Hepatocyte (in vitro differentiated cells): ENCODE results near the gene ZNF697. TPM values are rescaled to one million over a fixed set of nuclear protein-coding genes. Genes with fewer than 3 reads are reported as not detected.

Experiments used
- DNase-seq: peaks from one replicate; pipeline ENCODE4 v3.0.0-alpha.2; 2016; ENCODE audit warnings: low spot score
- H2AFZ ChIP-seq: fragments of 200-600 bp; sonication (generic); 2 replicates; pipeline ENCODE4 v1.6.0; 2016; ENCODE audit warnings: antibody characterized with exemption, mild to moderate bottlenecking
- H3K27ac ChIP-seq: fragments of 200-600 bp; sonication (generic); 2 replicates; pipeline ENCODE4 v1.5.1; 2016; ENCODE audit warnings: mild to moderate bottlenecking
- H3K27me3 ChIP-seq: fragments of 200-600 bp; sonication (generic); 2 replicates; pipeline ENCODE4 v1.6.1; 2016
- H3K36me3 ChIP-seq: fragments of 200-600 bp; sonication (generic); replicated peaks from 2 replicates; pipeline ENCODE4 v1.5.1; 2016; ENCODE audit warnings: low read depth; ENCODE audit not compliant: insufficient read depth
- H3K4me1 ChIP-seq: fragments of 200-600 bp; sonication (generic); 2 replicates; pipeline ENCODE4 v1.5.1; 2016; ENCODE audit warnings: mild to moderate bottlenecking, moderate library complexity; ENCODE audit not compliant: insufficient read depth
- H3K4me2 ChIP-seq: fragments of 200-600 bp; sonication (generic); 2 replicates; pipeline ENCODE4 v1.6.0; 2016
- H3K4me3 ChIP-seq: fragments of 200-600 bp; sonication (generic); 2 replicates; pipeline ENCODE4 v1.5.1; 2016; ENCODE audit warnings: mild to moderate bottlenecking
- H3K79me2 ChIP-seq: fragments of 200-600 bp; sonication (generic); 2 replicates; pipeline ENCODE4 v1.6.0; 2017; ENCODE audit warnings: mild to moderate bottlenecking
- H3K9me2 ChIP-seq: fragments of 200-600 bp; sonication (generic); replicated peaks from 2 replicates; pipeline ENCODE4 v1.6.0; 2017; ENCODE audit warnings: mild to moderate bottlenecking; ENCODE audit not compliant: insufficient read depth
- H3K9me3 ChIP-seq: fragments of 200-600 bp; sonication (generic); 2 replicates; pipeline ENCODE4 v1.5.1; 2016; ENCODE audit warnings: low read depth, mild to moderate bottlenecking
- H4K20me1 ChIP-seq: fragments of 200-600 bp; sonication (generic); 2 replicates; pipeline ENCODE4 v1.6.0; 2016; ENCODE audit warnings: mild to moderate bottlenecking; ENCODE audit not compliant: insufficient read depth, poor library complexity, severe bottlenecking
- EZH2 ChIP-seq: fragments of 200-600 bp; sonication (generic); IDR thresholded peaks from 2 replicates; pipeline ENCODE4 v1.6.1; 2016; ENCODE audit warnings: antibody characterized with exemption, mild to moderate bottlenecking, borderline replicate concordance
- EZH2phosphoT487 ChIP-seq: fragments of 200-600 bp; sonication (generic); IDR thresholded peaks from one replicate; pipeline ENCODE4 v1.6.1; 2018; ENCODE audit warnings: antibody characterized with exemption, mild to moderate bottlenecking, low read depth, moderate library complexity; ENCODE audit not compliant: unreplicated experiment, severe bottlenecking
- WGBS: methylation state at CpG from one replicate; pipeline ENCODE4 v1.1.6; 2016; ENCODE audit warnings: low lambda C conversion rate; ENCODE audit errors: missing lambda C conversion rate; 5-methylcytosine and 5-hydroxymethylcytosine counted together
- polyA plus RNA-seq: library from polyadenylated mRNA; unstranded; fragments of >200 nt; fragmentation: Nextera tagmentation; extraction: Ambion mirVana; gene quantifications from 2 replicates; pipeline ENCODE4 v1.2.1, GENCODE V29; 2016
- total RNA-seq: library from RNA; depleted of rRNA; stranded (reverse); fragments of >200 nt; gene quantifications from 2 replicates; pipeline ENCODE4 v1.2.3, GENCODE V29; 2014
- TF ChIP-seq, protein P1 (sequence below): fragments of 200-600 bp; sonication (generic); IDR thresholded peaks from 2 replicates; pipeline ENCODE4 v1.5.1; 2016; ENCODE audit warnings: antibody characterized with exemption, mild to moderate bottlenecking; ENCODE audit not compliant: poor library complexity

ZNF697 gene
- total and polyA plus RNA-seq, 2 experiments from 2014 or later: 0.58 to 7.5 TPM

DNA sequence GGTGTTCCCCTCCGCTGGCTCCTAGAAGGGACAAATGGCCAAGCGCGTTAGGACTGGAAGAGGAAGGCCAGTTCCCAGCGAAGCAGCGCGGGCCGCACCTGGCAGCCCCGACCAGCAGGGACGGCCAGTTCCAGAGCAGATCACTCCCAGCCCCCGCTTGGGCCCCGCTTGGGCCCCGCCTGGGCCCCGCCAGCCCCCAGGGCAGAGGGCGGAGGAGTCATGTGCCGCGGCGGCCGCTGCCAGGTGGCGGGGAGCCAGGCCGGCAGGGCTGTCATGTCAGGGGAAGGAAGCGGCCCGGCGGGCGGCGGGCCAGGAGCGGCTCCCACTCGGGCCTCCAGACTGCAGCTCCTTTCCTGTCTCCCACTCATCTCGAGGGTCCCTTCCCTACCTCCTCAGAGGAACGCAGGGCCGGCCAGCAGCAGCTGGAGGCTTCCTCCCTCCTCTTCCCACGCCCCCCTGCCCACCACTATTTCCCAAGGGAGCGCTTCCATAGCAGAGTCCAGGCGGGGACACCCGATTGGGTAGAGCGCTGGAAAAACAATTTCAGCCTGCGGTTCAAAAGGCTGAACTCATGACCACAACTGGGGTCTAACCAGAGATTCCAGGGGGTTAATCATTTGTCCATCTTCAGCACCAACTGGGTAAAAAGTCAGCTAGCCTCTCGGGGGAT, 16.5 kb downstream of the ZNF697 start:
- Histone ChIP-seq H3K79me2 (peaks cover 87% of the 10 kb centered on the region), H3K4me2 (peak overlapping the region; percentile 33), H3K4me1 (peaks cover 17% of the 10 kb centered on the region), H4K20me1 (peaks cover 4% of the 10 kb centered on the region), H2AFZ (no peak overlapping the region), H3K27me3 (no peaks in the 10 kb centered on the region), H3K4me3 (no peak overlapping the region), H3K9me2 (no peaks in the 10 kb centered on the region), H3K27ac (no peak overlapping the region), H3K9me3 (no peaks in the 10 kb centered on the region), H3K36me3 (no peaks in the 10 kb centered on the region)
- peak; percentile 63 for DNase-seq
- TF ChIP-seq, protein P1, sequence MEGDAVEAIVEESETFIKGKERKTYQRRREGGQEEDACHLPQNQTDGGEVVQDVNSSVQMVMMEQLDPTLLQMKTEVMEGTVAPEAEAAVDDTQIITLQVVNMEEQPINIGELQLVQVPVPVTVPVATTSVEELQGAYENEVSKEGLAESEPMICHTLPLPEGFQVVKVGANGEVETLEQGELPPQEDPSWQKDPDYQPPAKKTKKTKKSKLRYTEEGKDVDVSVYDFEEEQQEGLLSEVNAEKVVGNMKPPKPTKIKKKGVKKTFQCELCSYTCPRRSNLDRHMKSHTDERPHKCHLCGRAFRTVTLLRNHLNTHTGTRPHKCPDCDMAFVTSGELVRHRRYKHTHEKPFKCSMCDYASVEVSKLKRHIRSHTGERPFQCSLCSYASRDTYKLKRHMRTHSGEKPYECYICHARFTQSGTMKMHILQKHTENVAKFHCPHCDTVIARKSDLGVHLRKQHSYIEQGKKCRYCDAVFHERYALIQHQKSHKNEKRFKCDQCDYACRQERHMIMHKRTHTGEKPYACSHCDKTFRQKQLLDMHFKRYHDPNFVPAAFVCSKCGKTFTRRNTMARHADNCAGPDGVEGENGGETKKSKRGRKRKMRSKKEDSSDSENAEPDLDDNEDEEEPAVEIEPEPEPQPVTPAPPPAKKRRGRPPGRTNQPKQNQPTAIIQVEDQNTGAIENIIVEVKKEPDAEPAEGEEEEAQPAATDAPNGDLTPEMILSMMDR: no peak
- TF ChIP-seq EZH2 (no peak), EZH2phosphoT487 (no peak)
- WGBS: 73% methylated on average over 25 of the region's 37 CpGs

DNA sequence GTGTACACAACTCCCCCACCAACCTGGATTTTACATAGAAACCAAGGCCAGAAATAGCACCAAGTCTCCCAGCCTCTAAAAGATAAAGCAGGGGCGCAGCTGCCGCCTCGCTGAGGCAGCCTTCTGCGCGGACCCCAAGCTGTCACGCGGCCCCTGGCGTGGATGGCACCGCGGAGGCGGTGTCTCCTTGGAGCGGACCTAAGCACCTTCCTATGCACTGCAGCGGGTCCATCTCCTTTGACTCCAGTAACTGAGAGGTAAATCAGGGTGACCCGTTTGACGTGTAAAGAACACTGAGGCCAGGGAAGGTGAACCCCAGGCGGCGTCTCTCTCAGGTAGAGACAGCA, 17.0 kb downstream of the ZNF697 start:
- TF ChIP-seq, protein P1: no peak
- no peak for TF ChIP-seq EZH2
- no peak for TF ChIP-seq EZH2phosphoT487

DNA sequence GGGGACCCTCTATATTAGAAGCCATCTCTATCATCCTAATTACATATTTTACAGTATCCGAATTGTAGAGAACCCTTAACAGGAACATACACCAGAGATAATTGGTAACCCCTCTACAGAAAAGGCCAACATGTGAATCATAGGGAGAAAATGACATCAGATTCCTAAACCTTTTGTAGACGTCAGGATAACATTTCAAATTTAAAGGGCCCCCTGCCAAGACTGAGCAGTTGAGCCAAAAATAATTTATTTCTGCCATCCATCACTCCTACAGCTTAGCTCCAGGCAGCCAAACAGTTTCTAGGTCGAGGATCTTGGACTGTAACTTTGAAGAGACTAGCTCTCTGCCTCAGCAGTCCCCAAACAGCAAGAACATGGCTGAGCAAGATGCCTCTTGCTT, 21.2 kb downstream of the ZNF697 start:
- DNase-seq: no peak
- H3K4me3 ChIP-seq: no peak overlapping the region
- no peaks in the 10 kb centered on the region for H3K27me3 ChIP-seq
- no peaks in the 10 kb centered on the region for H3K4me1 ChIP-seq
- no peaks in the 10 kb centered on the region for H3K36me3 ChIP-seq
- no peak overlapping the region for H2AFZ ChIP-seq
- no peaks in the 10 kb centered on the region for H3K9me2 ChIP-seq
- H4K20me1 ChIP-seq: no peaks in the 10 kb centered on the region
- WGBS: 70% methylated on average over 3 of the region's 3 CpGs
- H3K4me2 ChIP-seq: no peak overlapping the region
- H3K27ac ChIP-seq: no peak overlapping the region
- H3K9me3 ChIP-seq: no peaks in the 10 kb centered on the region
- H3K79me2 ChIP-seq: peaks cover 57% of the 10 kb centered on the region
- TF ChIP-seq, protein P1: no peak
- TF ChIP-seq EZH2 (no peak), EZH2phosphoT487 (no peak)

More for the DNA sequence above, 17.0 kb downstream of the ZNF697 start:
- no peak overlapping the region for H3K4me3 ChIP-seq
- H3K9me2 ChIP-seq: no peaks in the 10 kb centered on the region
- H3K4me2 ChIP-seq: peak overlapping the region; percentile 33
- H4K20me1 ChIP-seq: peaks cover 4% of the 10 kb centered on the region
- H3K9me3 ChIP-seq: no peaks in the 10 kb centered on the region
- no peak overlapping the region for H3K27ac ChIP-seq
- DNase-seq: no peak
- no peaks in the 10 kb centered on the region for H3K27me3 ChIP-seq
- H3K79me2 ChIP-seq: peaks cover 88% of the 10 kb centered on the region
- H3K4me1 ChIP-seq: peaks cover 17% of the 10 kb centered on the region
- 95% methylated on average over 17 of the region's 17 CpGs for WGBS
- no peaks in the 10 kb centered on the region for H3K36me3 ChIP-seq
- no peak overlapping the region for H2AFZ ChIP-seq
